ENCODE results near the gene ARHGAP22. TPM values are rescaled to one million over a fixed set of nuclear protein-coding genes. Genes with fewer than 3 reads are reported as not detected.

ARHGAP22 gene
- total and polyA plus RNA-seq, 2 of the 4 experiments (the other 2 are of a cell fraction): 28.3 to 30.2 TPM

GRCh38 chr10:48542471-48543181 lies 62.2 kb downstream of the ARHGAP22 start:
- H2AK9ac ChIP-seq (replicated peaks; ENCODE audit: low read depth, low read length, poor library complexity): no peak overlapping the region
- no peak overlapping the region for H3K4me2 ChIP-seq (ENCODE audit: low read depth, low read length)
- no peak overlapping the region for H2AK5ac ChIP-seq (ENCODE audit: low read depth, low read length)
- no peaks in the 10 kb centered on the region for H3K9me3 ChIP-seq (ENCODE audit: control insufficient read depth, insufficient read depth, low read length)
- no peak for ATAC-seq (ENCODE audit: low read depth)
- 82% methylated on average over 3 of the region's 6 CpGs; no CpG with 5 or more reads in 1 of the 2 experiments for WGBS, 2 experiments (ENCODE audit: extremely low coverage in 2 of 2, insufficient read length in 1 of 2)
- no peak overlapping the region for H3K56ac ChIP-seq (ENCODE audit: extremely low read depth, insufficient read depth, low read length)
- intact Hi-C loops (cut with micrococcal nuclease) (no loop called here), dilution Hi-C loops (cut with HindIII; ENCODE audit: low sequenced_read_pairs, unreplicated experiment) (no loop called here), in situ Hi-C loops (cut with MboI; ENCODE audit: low sequenced_read_pairs) (no loop called here)
- no peak overlapping the region for H2BK20ac ChIP-seq (ENCODE audit: low read depth, low read length)
- H3K27me3 ChIP-seq (ENCODE audit: control insufficient read depth, insufficient read depth, low read length): no peaks in the 10 kb centered on the region
- no peak overlapping the region for H2AFZ ChIP-seq (replicated peaks; ENCODE audit: low read length, poor library complexity)
- POLR2A ChIA-PET (ENCODE audit: unreplicated experiment): no interaction called here
- no peak overlapping the region for H3K4ac ChIP-seq (ENCODE audit: low read depth, low read length)
- H2BK120ac ChIP-seq (ENCODE audit: low read depth, low read length): no peak overlapping the region
- no peak overlapping the region for H3K27ac ChIP-seq (ENCODE audit: insufficient read depth, low read length)
- no peak overlapping the region for H3K14ac ChIP-seq (replicated peaks; ENCODE audit: low read depth, low read length)
- H4K5ac ChIP-seq (ENCODE audit: low read depth, low read length): no peak overlapping the region
- CTCF ChIA-PET: interaction anchor here (0.5 kb wide), 1 partner anchor 131 kb away, joined by 3 read pairs; no protein-coding TSS in a partner anchor
- no TSS peak for BruUV-seq (replicated peaks)
- H3K4me3 ChIP-seq (ENCODE audit: insufficient read depth, low read depth, low read length): no peak overlapping the region
- H4K91ac ChIP-seq (ENCODE audit: insufficient read depth, low read depth, low read length): no peak overlapping the region
- no peak overlapping the region for H4K8ac ChIP-seq (ENCODE audit: low read depth in 2 of 2, low read length in 2 of 2)
- H3K79me1 ChIP-seq (ENCODE audit: low read depth in 1 of 2, low read length in 2 of 2): peaks cover 0 to 57% of the 10 kb centered on the region in 2 experiments; a peak in 3 of 4 replicates
- H3K9me1 ChIP-seq (ENCODE audit: insufficient read depth, low read length): peaks cover 11% of the 10 kb centered on the region
- H3K4me1 ChIP-seq (ENCODE audit: control insufficient read depth, insufficient read depth, low read length): peaks cover 6% of the 10 kb centered on the region; the same call in 1 of the 2 replicates
- H2BK15ac ChIP-seq (ENCODE audit: low read depth, low read length): no peak overlapping the region
- DNase-seq: no peak
- peaks cover 12% of the 10 kb centered on the region; the same call in 1 of the 2 replicates for H4K20me1 ChIP-seq (ENCODE audit: insufficient read depth, low read length)
- TF ChIP-seq ELK1 (IDR thresholded peaks at IDR 0.05; ENCODE audit: borderline replicate concordance, low read depth, low read length) (no peak), CEBPB (IDR thresholded peaks at IDR 0.05; ENCODE audit: low read depth, low read length) (no peak), MXI1 (IDR thresholded peaks at IDR 0.05; ENCODE audit: borderline replicate concordance, low read depth, low read length) (no peak), RCOR1 (IDR thresholded peaks at IDR 0.05; ENCODE audit: insufficient replicate concordance, low read length) (no peak), MAZ (IDR thresholded peaks at IDR 0.05; ENCODE audit: borderline replicate concordance, low read depth, low read length) (no peak), FOS (IDR thresholded peaks at IDR 0.05; ENCODE audit: low read depth, low read length) (no peak), NFE2L2 (IDR thresholded peaks at IDR 0.05; ENCODE audit: low read depth, low read length) (no peak), USF2 (IDR thresholded peaks at IDR 0.05; ENCODE audit: low read depth, low read length) (no peak), RAD21 (IDR thresholded peaks at IDR 0.05; ENCODE audit: low read length) (no peak), BHLHE40 (IDR thresholded peaks at IDR 0.05; ENCODE audit: low read depth, low read length) (no peak), MAFK (IDR thresholded peaks at IDR 0.05; ENCODE audit: low read depth, low read length) (no peak), RFX5 (IDR thresholded peaks at IDR 0.05; ENCODE audit: low read depth, low read length) (no peak), CHD1 (IDR thresholded peaks at IDR 0.05; ENCODE audit: low read depth, low read length) (no peak), POLR2A (IDR thresholded peaks at IDR 0.05; ENCODE audit: low read depth, low read length) (no peak)
- H3K36me3 ChIP-seq (ENCODE audit: control insufficient read depth, insufficient read depth, low read length): peaks cover 5% of the 10 kb centered on the region; the same call in 1 of the 2 replicates
- H3K18ac ChIP-seq (ENCODE audit: low read depth, low read length): no peak overlapping the region
- no peak overlapping the region for H2BK5ac ChIP-seq (ENCODE audit: low read depth, low read length, poor library complexity, severe bottlenecking)
- H3K23ac ChIP-seq (ENCODE audit: low read depth, low read length): no peak overlapping the region
- no peak overlapping the region for H3K9ac ChIP-seq (ENCODE audit: low read depth, low read length)

All from IMR-90 (cell line).